ENCODE data around the gene ANTXRL.
"Not testable (repeated sequence)": the region's sequence is repeated elsewhere in the genome, so short reads cannot be mapped to it uniquely, and the experiment has no call there.

The ANTXRL gene

GRCh38 chr10:46253076-46254006 lies 33.5 kb upstream of the ANTXRL start:
- DNase-seq (ENCODE audit: low spot score): no peak
- TF ChIP-seq CTCF (IDR thresholded peaks at IDR 0.05; ENCODE audit: extremely low read depth, missing control alignments): no peak

GRCh38 chr10:46254007-46254383 lies 32.8 kb upstream of the ANTXRL start:
- TF ChIP-seq CTCF (IDR thresholded peaks at IDR 0.05; ENCODE audit: extremely low read depth, missing control alignments): no peak
- no peak for DNase-seq (ENCODE audit: low spot score)

GRCh38 chr10:46254467-46254866 lies 32.3 kb upstream of the ANTXRL start:
- no peak for TF ChIP-seq CTCF (IDR thresholded peaks at IDR 0.05; ENCODE audit: extremely low read depth, missing control alignments)
- DNase-seq (ENCODE audit: low spot score): no peak

- DNase-seq (ENCODE audit: low spot score): not testable (repeated sequence)
Measured at GRCh38 chr10:46255210-46255609, 31.6 kb upstream of the ANTXRL start.

GRCh38 chr10:46255801-46256747 lies 30.7 kb upstream of the ANTXRL start:
- DNase-seq (ENCODE audit: low spot score): peak; percentile 52
- peak; percentile 55 for TF ChIP-seq CTCF (IDR thresholded peaks at IDR 0.05; ENCODE audit: extremely low read depth, missing control alignments)

GRCh38 chr10:46257099-46257498 lies 29.7 kb upstream of the ANTXRL start:
- no peak for DNase-seq (ENCODE audit: low spot score)
- no peak for TF ChIP-seq CTCF (IDR thresholded peaks at IDR 0.05; ENCODE audit: extremely low read depth, missing control alignments)

- DNase-seq (ENCODE audit: low spot score): not testable (repeated sequence)
Measured at GRCh38 chr10:46262906-46263560, 23.8 kb upstream of the ANTXRL start.

- no peak for DNase-seq (ENCODE audit: low spot score)
- no peak for TF ChIP-seq CTCF (IDR thresholded peaks at IDR 0.05; ENCODE audit: extremely low read depth, missing control alignments)
Measured at GRCh38 chr10:46263831-46264268, 22.9 kb upstream of the ANTXRL start.
